Fibroblast of skin of scalp (primary cell): ENCODE measurements around the gene HIPK1.
A peak's percentile ranks its signal among the peaks of the same experiment; 100 is the strongest.
"Not testable (repeated sequence)": the region's sequence is repeated elsewhere in the genome, so short reads cannot be mapped to it uniquely, and the experiment has no call there.

Experiments
- DNase-seq: peaks from one replicate; pipeline ENCODE4 v3.0.0-alpha.2; 2013

The HIPK1 gene

DNA sequence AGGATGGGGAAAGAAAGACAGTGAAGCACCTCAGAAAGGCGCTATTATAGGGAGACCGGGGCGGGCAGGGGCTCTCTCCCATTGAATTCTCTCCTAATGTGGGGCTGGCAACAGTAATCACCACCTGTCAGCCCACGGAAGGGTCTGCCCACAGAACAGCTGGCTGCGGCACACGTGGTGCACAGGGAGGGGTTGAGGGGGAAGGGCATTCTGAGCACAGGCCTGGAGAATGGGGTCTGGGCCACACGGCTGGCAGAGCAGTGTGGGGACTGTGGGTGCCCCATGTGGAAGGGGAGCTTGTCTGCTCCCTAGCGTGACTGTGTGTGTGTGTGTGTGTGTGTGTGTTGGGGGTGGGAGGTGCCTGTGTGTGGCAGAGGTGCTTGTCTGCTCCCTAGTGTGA lies 54.3 kb downstream of the HIPK1 start:
- no peak for DNase-seq

DNA sequence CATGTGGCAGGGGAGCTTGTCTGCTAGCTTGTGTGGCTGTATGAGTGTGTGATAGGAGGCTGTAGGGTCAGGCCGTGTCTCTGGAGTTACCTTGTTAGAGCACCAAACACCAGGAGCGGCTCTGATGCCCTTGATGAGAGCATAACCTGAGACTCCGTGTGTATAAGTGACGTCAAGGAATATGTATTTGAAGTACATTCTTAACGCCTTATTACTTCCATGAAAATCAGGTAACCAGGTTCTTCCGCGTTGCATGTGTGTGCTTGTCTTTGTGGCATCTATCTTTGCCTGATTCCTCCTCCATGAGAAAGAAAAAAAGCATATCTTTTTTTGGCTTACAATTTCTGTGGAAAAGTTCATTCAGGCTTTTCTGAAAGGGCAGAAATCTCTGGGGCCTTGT lies 54.7 kb downstream of the HIPK1 start:
- DNase-seq = no peak

DNA sequence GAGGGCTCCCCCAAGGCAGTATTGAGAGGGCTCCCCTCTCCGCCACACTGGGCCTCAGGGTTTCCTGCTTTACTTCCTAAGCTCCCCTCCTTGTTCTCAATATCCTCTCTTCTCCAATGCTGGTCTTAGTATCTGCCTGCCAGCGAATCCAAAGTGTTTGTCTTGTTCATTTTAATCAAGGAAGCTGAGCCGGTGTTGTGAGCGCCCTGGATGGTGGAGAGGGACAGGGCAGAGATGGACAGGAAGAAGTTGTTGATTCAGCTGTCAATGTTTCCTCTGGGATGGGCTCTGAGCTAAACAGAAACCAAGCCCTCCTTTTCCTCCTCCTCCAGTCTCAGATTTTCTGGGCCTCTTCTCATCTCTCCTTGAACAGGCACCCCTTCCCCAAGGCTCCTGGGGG lies 55.6 kb downstream of the HIPK1 start:
- DNase-seq = no peak

DNA sequence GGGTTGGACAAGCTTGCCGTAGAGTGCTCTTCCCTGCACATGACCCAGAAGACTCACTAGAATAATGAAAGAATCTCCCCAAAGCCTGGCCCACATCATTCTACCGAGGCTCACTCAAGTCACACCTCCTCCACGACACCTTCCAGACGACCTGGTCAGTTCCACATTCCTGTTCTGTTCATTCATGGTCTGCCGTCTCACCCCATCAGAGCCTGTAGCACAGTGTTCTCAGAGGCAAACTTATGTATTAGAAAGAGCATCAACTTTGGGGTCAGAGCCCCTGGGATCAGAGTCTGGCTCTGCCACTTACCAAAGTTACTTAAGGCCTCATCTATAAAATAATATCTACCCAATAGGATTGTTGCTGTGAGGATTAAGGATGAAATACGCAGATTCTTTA lies 57.7 kb downstream of the HIPK1 start:
- DNase-seq = no peak

DNA sequence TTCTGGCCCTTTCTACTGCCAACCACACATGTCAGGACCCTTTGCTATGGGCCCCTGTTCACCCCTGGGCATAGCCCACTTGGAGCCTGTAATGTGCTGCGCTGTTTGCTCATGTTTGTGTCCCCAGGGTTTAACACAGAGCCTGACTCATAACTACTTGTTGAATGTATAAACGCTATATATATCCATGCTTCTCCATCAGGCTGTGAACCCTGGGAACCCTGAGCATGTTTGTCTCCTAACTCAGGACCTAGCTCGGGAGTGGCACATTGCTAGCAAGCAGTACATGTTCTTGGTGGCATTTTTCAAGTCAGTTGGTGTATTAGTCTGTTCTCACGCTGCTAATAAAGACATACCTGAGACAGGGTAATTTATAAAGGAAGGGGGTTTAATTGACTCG lies 58.1 kb downstream of the HIPK1 start:
- DNase-seq = no peak

DNA sequence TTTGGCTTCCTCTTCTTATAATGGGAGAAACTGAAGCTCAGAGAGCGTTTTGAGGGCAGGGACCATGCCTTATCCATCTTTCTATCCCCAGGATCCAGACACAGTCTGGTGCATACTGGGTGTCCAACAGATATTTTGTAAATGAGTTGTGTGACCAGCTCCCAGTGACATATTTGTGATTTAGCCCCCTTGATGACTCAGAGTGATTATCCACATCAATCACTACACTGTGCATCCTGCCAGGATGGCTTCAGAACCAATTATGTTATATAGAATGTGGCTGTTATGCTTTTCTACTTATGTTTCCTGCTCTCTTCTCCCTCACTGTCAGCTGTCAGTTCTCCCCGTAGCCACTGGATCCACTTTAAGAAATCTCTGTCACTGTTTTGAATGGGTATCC lies 61.4 kb downstream of the HIPK1 start:
- DNase-seq = no peak

DNA sequence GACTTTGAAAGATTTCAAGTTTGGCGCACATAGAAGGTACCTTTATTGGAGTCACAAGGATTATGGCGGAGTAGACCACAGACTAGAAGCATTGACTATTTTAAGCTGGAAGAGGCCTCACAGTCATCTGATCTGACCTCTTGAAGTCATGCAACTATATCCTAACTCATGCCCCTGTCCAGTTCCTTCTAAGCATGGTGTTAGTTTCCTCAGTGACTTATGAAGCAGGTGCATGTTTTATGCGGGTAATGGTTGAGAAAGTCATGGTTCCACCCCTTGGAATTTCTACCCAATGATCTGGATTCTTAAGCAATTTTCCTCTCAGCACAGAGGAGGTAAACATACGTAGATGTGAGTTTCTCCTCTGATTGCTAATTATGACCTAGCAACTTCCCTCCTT lies 61.8 kb downstream of the HIPK1 start:
- no peak for DNase-seq

DNA sequence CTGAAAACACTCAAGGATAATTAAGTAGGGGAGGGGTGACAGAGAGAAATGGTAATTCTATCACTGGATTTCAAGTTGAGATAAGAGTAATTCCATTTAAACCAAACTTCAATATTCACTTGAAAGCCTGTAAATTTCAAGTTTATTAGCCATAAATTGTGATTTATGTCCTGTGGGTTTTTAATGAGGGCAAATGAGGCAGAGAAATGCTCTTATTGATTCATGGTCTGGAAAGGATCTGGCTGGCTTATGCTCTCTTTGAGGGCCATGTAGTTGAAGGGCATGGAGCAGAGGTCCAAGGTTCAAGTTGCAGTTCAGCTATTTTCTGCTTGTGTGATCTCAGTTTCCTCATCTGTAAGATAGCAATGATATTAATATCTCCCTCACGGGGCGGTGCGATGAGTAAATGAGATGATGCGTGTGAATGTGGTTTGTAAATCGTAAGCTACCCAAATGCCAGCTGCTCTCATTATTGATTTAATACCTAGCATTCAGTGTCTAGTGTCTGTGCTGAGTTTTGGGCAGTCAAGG lies 62.4 kb downstream of the HIPK1 start:
- no peak for DNase-seq

DNA sequence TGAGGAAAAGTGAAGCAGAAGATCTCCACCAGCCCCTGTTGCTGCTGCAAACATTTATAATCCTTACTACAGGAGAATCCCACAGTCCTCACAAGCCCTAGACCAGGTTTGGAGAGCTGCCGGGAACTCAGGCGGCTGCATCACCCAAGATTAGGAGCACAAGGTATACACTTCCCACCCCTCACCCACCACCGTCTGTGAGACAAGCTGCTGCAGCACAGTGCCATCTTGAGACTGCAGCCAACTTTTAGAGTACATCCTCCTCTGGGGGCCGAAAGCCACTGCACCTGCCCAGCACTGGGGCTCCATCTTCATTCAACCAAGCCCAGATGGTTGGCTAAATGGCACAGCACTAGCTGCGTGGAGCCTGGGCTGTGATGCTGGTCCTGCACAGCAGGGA lies 63.9 kb downstream of the HIPK1 start:
- no peak for DNase-seq

DNA sequence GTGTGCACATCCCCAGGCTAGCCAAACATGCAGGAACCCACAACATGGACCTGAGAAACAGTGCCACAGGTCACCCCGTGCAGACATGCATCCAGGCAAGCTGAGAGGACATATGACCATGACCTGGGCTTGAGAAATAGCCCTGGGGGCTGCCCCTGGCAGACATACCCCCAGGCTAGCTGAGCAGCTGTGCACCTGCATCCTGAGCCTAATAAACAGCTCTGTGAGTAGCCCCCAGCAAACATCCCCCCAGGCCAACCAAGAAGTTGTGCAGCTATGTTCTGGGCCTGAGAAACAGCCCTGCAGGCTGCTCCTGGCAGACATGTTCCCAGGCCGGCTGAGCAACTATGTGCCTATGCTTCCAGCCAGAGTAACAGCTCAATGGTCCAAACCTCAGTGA lies 64.6 kb downstream of the HIPK1 start:
- no peak for DNase-seq

DNA sequence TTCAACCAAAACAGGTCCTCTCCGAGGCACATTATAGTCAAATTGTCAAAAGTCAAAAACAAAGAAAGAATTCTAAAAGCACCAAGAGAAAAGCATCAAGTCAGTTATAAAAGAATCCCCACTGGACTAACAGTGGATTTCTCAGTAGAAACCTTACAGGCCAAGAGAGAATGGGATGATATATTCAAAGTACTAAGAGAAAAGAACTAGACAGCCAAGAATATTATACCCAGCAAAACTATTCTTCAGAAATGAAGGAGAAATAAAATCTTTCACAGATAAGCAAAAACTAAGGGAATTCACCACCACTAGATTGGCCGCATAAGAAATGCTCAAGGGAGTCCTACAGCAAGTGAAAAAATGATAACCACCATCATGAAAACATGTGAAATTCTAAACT lies 66.3 kb downstream of the HIPK1 start:
- no peak for DNase-seq

DNA sequence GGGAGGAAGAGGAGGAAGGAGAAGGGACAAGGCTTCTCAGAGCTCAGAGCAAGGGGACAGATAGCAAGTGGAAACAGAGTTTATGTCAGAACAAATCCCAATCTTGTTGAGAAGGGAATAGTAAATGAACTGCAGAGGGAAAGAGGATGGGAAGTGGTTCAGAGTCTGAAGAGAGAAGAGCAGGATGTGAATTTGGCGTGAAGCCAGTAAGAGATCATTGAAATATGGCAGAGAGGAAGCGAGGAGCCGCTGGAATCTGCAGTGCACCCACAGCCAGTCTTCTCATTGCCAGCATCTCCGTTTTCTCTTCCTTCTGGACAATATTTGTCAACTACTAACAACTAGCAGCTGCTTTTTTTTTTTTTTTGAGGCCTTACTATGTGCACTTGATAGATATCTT lies 69.2 kb downstream of the HIPK1 start:
- DNase-seq = peak; percentile 73

DNA sequence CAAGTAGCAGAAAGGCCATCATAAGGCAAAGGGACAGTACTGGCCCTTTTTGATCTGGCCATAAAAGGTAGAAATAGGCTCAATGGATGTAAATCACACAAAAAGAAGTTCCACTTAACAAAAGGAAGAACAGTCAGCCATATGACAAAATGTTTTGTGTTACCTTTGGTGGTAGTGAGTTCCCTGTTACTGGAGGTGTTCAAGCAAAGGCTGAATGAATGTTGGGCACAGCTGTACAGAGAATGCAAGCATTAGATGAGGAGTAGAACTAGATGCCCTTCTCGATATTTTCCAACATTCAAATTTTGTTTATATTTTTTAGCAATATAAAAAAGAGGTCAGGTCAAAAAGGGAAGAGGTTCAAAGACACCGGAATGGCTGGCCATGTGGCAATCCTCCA lies 70.1 kb downstream of the HIPK1 start:
- no peak for DNase-seq

DNA sequence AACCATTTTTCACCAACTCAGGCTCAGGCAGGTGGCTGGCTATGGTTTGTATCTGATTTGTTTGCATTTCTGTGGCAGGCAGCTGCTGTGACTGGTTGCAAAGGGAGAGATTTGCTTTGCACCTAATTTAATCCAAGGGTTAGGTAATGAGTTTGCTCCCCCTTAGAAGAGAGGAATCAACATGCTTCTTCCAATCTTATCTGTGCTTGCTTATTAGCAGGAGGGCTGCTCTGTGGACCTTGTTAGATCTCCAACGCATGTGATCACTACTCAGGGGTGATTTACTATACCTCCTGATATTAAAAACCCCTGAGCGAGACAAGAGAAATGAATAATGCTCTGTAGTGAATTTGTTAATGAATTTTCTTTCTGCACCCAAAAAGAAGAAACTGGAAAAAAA lies 70.7 kb downstream of the HIPK1 start:
- DNase-seq = no peak

DNA sequence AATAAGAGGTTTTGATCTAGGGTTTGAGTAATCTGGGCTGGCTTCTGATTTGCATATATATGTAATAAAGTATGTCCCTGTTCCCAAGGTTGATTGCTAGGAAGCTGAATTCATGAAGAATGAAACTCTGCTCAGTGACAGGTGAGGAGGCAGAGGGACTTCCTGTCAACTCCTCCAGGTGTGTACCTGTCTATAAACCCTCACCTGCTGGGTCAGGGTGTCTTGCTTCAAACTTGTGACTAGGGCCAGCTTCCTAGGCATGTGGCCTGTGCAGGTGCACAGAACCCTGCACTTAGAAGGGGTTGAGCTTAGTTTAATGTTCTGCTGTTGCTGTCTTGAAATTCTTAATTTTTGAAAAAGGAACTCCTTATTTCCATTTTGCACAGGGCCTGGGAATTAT lies 71.3 kb downstream of the HIPK1 start:
- no peak for DNase-seq

DNA sequence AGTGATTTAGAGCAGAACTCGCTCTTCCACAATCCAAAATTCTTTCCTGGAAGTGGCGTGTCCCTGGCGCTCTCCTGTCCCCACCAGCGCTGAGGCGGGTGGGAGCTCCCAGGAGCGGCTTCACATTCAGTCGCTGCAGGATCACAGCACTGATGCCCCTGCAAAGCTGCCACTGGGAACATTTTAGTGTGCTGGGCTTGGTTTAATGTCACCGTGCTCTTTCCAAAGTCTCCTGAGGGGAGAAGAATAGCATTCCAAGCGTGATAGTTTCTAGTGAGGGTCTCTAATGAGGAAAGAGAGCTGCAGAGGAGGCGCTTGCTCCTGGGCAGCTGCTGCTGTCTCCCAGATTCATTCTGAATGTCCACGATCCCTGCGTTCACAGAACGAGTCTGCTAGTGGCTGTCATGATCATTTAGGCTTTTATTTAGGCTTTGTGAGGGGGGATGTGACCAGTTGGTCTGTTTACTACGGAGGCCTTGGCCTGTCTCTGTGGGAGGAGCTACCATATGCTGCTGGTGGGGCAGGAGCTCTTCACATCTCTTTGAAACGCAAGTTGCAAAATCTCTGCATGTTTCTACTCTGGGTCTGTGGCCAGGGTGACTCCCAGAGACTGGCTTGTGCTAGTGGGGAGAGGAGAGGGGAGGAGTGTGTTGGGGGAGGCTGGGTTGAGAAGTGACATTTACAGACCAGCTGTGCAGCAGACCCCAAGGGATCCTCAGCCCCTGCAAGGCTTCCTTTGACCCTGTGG lies 73.5 kb downstream of the HIPK1 start:
- DNase-seq = peak; percentile 79

DNA sequence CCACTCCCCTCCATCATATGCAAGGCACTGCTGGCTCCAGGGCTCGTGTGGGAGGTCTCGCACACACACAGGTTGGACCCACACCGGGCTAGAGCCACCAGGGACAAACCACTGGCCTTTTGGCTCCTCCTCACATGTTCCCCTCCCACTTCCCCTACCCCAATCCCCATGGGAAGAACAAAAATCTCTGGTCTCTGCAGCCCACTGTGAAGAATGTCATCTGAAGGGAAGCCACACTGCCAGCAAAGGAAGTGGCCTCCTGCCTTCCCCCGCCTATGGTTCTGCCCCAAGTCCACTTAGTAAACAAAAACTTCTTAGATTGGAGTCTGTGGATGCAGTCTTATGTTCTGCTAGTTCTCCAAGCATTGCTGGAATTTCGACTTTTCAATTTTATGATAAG lies 74.3 kb downstream of the HIPK1 start:
- DNase-seq = peak; percentile 68

DNA sequence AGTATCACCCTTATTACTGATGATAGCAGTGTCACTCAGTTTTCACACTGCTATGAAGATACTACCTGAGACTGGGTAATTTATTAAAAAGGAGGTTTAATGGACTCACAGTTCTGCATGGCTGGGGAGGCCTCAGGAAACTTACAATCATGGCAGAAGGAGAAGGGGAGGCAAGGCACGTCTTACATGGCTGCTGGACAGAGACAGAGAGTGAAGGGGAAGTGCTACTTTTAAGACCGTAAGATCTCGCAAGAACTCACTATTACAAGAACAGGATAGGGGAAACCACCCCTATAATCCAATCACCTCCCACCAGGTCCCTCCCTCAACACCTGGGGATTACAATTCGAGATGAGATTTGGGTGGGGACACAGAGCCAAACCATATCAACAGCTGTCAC lies 77.7 kb downstream of the HIPK1 start:
- not testable (repeated sequence) for DNase-seq

DNA sequence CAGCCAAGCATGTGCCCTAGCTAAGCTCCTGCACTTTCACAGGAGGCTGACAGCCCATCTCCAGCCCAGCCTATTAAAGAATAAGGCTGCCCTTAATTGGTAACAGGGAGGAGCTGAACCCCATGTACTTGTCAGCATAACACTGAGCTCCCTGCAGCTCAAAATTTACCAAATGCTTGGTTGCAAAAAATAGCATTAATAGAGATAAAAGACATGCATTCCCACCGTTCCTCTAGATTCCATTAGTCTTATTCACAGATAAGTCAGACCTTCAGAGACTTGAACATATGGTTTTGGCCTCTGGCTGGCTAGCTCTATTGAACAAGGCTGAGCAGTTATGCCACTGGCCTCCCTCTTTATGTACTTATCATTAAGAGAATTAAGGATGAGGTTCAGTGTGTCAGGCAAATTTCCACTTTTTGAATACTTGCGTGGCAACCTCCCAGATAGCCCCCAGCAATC lies 79.4 kb downstream of the HIPK1 start:
- peak; percentile 73 for DNase-seq

DNA sequence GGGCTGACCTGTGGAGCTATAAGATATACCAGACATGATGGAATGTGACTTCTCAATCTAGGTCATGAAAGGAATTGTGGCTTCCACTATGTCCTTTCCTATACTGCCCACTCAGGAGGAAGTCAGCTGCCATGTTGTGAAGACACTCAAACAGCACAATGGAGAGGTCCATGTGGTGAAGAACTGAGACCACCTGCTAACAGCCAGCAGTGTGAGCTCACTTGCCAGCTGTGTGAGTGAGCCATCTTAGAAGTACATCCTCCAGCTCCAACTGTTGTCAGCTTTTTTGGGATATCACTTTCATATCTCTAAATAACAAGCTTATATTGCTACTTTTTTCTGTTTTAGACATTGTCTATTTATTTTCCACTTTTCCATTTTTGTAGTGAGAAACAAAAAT lies 79.9 kb downstream of the HIPK1 start:
- DNase-seq = no peak

DNA sequence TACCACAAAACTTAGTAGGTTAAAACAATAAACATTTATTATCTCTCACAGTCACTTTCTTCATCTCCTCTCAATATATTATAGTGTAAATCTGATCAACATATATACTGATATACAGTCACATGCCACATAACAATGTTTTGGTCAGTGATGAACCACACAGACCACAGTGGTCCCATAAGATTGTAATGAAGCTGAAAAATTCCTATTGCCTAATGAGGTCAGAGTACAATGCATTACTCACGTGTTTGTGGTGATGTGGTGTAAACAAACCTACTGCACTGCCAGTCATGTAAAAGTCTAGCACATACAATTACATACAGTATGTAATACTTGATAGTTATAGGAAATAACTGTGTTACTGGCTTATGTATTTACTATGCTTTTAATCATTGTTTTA lies 80.3 kb downstream of the HIPK1 start:
- DNase-seq = peak; percentile 78

DNA sequence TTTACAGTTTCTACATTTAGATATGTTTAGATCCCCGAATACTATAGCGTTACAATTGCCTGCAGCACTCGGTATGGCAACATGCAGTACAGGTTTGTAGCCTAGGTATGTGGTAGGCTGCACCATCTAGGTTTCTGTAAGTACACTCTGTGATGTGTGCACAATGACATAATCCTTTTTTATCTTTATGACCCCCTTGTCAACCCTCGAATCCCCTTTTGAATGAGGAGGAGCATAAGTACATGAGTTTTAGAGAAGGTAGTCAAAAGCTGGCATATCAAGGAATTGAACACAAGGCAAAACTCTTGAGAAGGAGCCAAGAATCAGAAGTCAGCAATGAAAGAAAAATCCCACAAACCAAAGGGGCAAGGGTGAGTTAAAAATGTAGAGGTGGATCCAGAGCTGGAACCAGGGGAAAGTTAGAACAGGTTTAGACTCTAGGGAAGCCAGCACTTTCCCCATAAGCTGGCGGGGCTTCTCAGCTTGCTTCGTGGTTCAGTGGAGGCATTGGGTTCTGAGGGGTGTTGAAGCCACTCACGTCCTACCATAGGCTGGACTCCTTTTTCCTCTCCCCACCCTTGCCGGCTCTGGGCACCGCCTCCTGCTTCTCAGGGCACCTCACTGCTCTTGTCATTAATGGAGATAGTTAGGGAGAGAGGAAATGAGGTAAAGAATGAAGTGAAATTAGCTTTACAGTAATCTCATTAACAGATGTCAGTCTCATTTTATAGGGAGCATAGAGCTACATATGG lies 81.5 kb downstream of the HIPK1 start:
- DNase-seq = no peak

DNA sequence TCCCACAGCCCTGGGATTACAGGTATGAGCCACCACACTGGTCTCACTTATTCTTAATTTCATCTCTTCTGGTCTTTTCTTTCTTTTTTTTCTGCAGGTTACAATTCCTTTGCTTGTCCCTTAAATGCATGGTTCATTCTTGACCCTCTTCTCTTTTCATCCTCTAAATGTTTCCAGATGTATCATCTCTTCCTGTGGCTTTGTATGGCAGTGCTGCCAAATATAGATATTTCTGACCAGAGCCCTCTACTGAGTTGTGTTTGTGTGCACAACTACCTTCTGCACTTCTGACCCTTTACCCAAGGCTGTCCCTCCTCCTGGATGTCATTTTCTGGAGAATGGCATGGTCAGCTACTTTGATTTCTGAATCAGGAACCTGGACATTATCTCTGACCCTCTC lies 82.7 kb downstream of the HIPK1 start:
- DNase-seq = peak; percentile 52

DNA sequence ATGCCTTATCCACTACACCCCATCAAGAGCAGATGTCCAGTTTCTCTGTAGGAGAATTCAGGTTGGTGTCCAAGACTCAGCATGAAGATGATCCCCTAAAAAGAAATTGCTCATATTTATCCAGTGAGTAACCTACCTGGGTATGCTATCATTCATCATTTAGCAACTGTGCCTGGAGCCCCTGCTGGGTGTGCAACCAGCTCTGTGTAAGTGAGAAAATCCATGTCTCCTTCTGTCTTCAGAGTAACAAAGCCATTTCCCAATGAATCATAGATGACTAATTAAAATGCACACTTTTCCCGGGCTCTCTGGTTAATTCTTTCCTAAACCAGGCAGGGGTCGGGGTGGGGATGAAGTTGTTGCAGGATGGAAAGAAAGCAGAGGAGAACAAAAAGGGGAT lies 86.0 kb downstream of the HIPK1 start:
- DNase-seq = peak; percentile 72
